Cerebellar cortex (tissue), 1 donor: Measurements from ENCODE around the gene FAR1.

Experiments used
- DNase-seq: peaks from one replicate; pipeline ENCODE4 v3.0.0-alpha.2; 2015; ENCODE audit warnings: low spot score

Gene FAR1

GRCh38 chr11:13781153-13781552 lies 112.7 kb downstream of the FAR1 start:
- DNase-seq = no peak
